Gastrocnemius medialis (tissue), 4 donors: ENCODE measurements around the gene ZMYND8.

Experiments
- POLR2A ChIP-seq, 2 donors: fragments of 450-650 bp; IDR thresholded peaks; one replicate each; pipeline ENCODE4 v1.6.1; 2017; ENCODE audit warnings: antibody characterized with exemption in 2 of 2, mild to moderate bottlenecking in 2 of 2, moderate library complexity in 2 of 2
- TF ChIP-seq, protein P1 (sequence below), 5 experiments: fragments of 450-650 bp in 3 of 5; fragments of 200-600 bp in 2 of 5; sonication (generic) in 2 of 5; IDR thresholded peaks in 4 of 5; conservative IDR thresholded peaks in 1 of 5; 1 replicate in 4 of 5; 2 replicates in 1 of 5; pipeline ENCODE4 v1.5.1; 2016 to 2019; ENCODE audit warnings: antibody characterized with exemption in 5 of 5, mild to moderate bottlenecking in 3 of 5, moderate library complexity in 3 of 5

DNA sequence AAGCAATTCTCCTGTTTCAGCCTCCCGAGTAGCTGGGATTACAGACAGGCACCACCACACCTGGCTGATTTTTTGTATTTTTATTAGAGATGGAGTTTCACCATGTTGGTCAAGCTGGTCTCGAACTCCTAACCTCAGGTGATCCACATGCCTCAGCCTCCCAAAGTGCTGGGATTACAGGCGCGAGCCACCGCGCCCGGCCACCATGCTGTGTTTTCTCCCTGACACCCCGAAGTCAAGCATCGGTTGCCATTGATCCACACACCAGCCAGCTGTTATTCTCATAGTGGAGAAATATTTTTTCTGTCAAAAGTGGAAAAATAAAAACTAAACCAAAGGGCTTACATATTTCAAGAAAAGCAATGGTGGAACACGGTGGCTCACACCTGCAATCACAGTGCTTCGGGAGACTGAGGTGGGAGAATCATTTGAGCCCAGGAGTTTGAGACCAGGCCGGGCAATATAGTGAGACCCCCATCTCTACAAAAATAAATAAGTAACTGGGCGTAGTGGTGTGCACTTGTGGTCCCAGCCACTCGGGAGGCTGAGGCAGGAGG, 157.4 kb downstream of the ZMYND8 start:
- TF ChIP-seq, protein P1, sequence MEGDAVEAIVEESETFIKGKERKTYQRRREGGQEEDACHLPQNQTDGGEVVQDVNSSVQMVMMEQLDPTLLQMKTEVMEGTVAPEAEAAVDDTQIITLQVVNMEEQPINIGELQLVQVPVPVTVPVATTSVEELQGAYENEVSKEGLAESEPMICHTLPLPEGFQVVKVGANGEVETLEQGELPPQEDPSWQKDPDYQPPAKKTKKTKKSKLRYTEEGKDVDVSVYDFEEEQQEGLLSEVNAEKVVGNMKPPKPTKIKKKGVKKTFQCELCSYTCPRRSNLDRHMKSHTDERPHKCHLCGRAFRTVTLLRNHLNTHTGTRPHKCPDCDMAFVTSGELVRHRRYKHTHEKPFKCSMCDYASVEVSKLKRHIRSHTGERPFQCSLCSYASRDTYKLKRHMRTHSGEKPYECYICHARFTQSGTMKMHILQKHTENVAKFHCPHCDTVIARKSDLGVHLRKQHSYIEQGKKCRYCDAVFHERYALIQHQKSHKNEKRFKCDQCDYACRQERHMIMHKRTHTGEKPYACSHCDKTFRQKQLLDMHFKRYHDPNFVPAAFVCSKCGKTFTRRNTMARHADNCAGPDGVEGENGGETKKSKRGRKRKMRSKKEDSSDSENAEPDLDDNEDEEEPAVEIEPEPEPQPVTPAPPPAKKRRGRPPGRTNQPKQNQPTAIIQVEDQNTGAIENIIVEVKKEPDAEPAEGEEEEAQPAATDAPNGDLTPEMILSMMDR (IDR thresholded peaks at IDR 0.05 in 4 of 5, conservative IDR thresholded peaks at IDR 0.05 in 1 of 5) = no peak
- no peak for TF ChIP-seq POLR2A (IDR thresholded peaks at IDR 0.05)
